SK-N-SH (cell line): Measurements from ENCODE around the gene MEIKIN. TPM values are rescaled to one million over a fixed set of nuclear protein-coding genes. Genes with fewer than 3 reads are reported as not detected.

Source experiments
- CTCF ChIA-PET: fragments of 300-600, 350-600 bp; formaldehyde crosslinking; extraction: SDS; loops from one replicate; lab custom pipeline; 2021; lab: Yijun Ruan, JAX
- POLR2A ChIA-PET: fragments of 350-600 bp; sonication (Branson Sonifier 250); formaldehyde crosslinking; extraction: SDS; loops from one replicate; lab custom pipeline; 2020; ENCODE audit warnings: antibody characterized with exemption, inconsistent platforms; lab: Yijun Ruan, JAX
- DNase-seq: peaks from one replicate; pipeline ENCODE4 v3.0.0; 2012
- H2AFZ ChIP-seq: fragments of 200-600 bp; sonication (generic); 2 replicates; pipeline ENCODE4 v1.8.1; 2016; ENCODE audit warnings: antibody characterized with exemption, mild to moderate bottlenecking, low read depth
- H3F3A ChIP-seq: fragments of 200-600 bp; sonication (generic); replicated peaks from 2 replicates; pipeline ENCODE3; 2016; ENCODE audit warnings: antibody characterized with exemption, mild to moderate bottlenecking; ENCODE audit not compliant: insufficient read depth
- H3K27ac ChIP-seq, 2 experiments: fragments of 200-500 bp in 1 of 2; fragments of 200-600 bp in 1 of 2; sonication (Bioruptor generic) in 1 of 2; sonication (generic), shearing (Covaris generic) in 1 of 2; 2 replicates each; pipeline versions ENCODE4 v1.5.1 to v1.6.1; 2014 to 2016; ENCODE audit warnings: low read depth in 2 of 2, inconsistent platforms in 1 of 2, low read length in 1 of 2, mild to moderate bottlenecking in 1 of 2, mixed read lengths in 1 of 2
- H3K27me3 ChIP-seq: fragments of 200-600 bp; sonication (generic), shearing (Covaris generic); 2 replicates; pipeline ENCODE4 v1.6.1; 2016; ENCODE audit warnings: mixed run types; ENCODE audit not compliant: insufficient read depth
- H3K36me3 ChIP-seq, 2 experiments: fragments of 200-500 bp in 1 of 2; fragments of 200-600 bp in 1 of 2; sonication (Bioruptor generic) in 1 of 2; sonication (generic) in 1 of 2; replicated peaks in 1 of 2; 2 replicates each; pipeline versions ENCODE3 to v1.5.1; 2014 to 2016; ENCODE audit warnings: low read length in 1 of 2, mild to moderate bottlenecking in 1 of 2; ENCODE audit not compliant: insufficient read depth in 2 of 2, control insufficient read depth in 1 of 2
- H3K4me1 ChIP-seq, 2 experiments: fragments of 200-500 bp in 1 of 2; fragments of 200-600 bp in 1 of 2; sonication (Bioruptor generic) in 1 of 2; sonication (generic), shearing (Covaris generic) in 1 of 2; 2 replicates each; pipeline versions ENCODE4 v1.5.1 to v1.6.1; 2014 to 2016; ENCODE audit warnings: low read depth in 1 of 2, low read length in 1 of 2, mixed run types in 1 of 2; ENCODE audit not compliant: insufficient read depth in 2 of 2, control insufficient read depth in 1 of 2
- H3K4me2 ChIP-seq: fragments of 200-600 bp; sonication (generic), shearing (Covaris generic); 2 replicates; pipeline ENCODE4 v1.6.1; 2017; ENCODE audit warnings: mixed run types
- H3K4me3 ChIP-seq, 2 experiments: fragments of 200-500 bp in 1 of 2; fragments of 200-600 bp in 1 of 2; sonication (Bioruptor generic) in 1 of 2; sonication (generic), shearing (Covaris generic) in 1 of 2; 2 replicates each; pipeline versions ENCODE4 v1.5.1 to v1.8.1; 2014 to 2016; ENCODE audit warnings: low read depth in 2 of 2, inconsistent platforms in 1 of 2, low read length in 1 of 2, mild to moderate bottlenecking in 1 of 2, mixed read lengths in 1 of 2, moderate library complexity in 1 of 2
- H3K79me2 ChIP-seq: fragments of 200-600 bp; sonication (generic); 2 replicates; pipeline ENCODE4 v1.8.1; 2017; ENCODE audit warnings: mild to moderate bottlenecking; ENCODE audit not compliant: insufficient read depth
- H3K9ac ChIP-seq: fragments of 200-600 bp; sonication (generic); 2 replicates; pipeline ENCODE4 v1.6.1; 2017; ENCODE audit warnings: mixed run types
- H3K9me2 ChIP-seq: fragments of 200-600 bp; sonication (generic); 2 replicates; pipeline ENCODE4 v1.6.1; 2017; ENCODE audit warnings: mixed run types
- H3K9me3 ChIP-seq: fragments of 200-600 bp; sonication (generic); 2 replicates; pipeline ENCODE4 v1.6.1; 2017; ENCODE audit warnings: mixed run types, mild to moderate bottlenecking, moderate library complexity
- H4K20me1 ChIP-seq: fragments of 200-600 bp; sonication (generic); 2 replicates; pipeline ENCODE4 v1.6.1; 2017; ENCODE audit warnings: mild to moderate bottlenecking, mixed run types; ENCODE audit not compliant: insufficient read depth
- CHD2 ChIP-seq: fragments of 150-350 bp; IDR thresholded peaks from 2 replicates; pipeline ENCODE4 v1.6.1; 2018; ENCODE audit warnings: low read length; ENCODE audit not compliant: partially characterized antibody
- EZH2phosphoT487 ChIP-seq: fragments of 200-600 bp; sonication (generic); IDR thresholded peaks from 2 replicates; pipeline ENCODE4 v1.6.1; 2017; ENCODE audit warnings: low read depth, mixed run types, mild to moderate bottlenecking, antibody characterized with exemption, moderate library complexity, borderline replicate concordance
- FOSL2 ChIP-seq: IDR thresholded peaks from 2 replicates; pipeline ENCODE4 v1.4.0; 2012; ENCODE audit warnings: low read depth, mild to moderate bottlenecking, moderate library complexity, borderline replicate concordance
- FOXJ3 ChIP-seq: sonication (generic); formaldehyde crosslinking; IDR thresholded peaks from 2 replicates; pipeline ENCODE4 v1.5.1; 2020; ENCODE audit warnings: mild to moderate bottlenecking, missing genetic modification reagents
- GABPA ChIP-seq: IDR thresholded peaks from 2 replicates; pipeline ENCODE4 v1.4.0; 2012; ENCODE audit warnings: low read depth, mild to moderate bottlenecking
- JUND ChIP-seq: IDR thresholded peaks from 2 replicates; pipeline ENCODE4 v1.4.0; 2012
- MXI1 ChIP-seq: IDR thresholded peaks from 2 replicates; pipeline ENCODE4 v1.6.1; 2012; ENCODE audit warnings: mild to moderate bottlenecking, low read depth, low read length, improper control_type of control experiment
- POLR2AphosphoS5 ChIP-seq: IDR thresholded peaks from 2 replicates; pipeline ENCODE4 v1.6.1; 2012; ENCODE audit warnings: low read depth, low read length
- RXRA ChIP-seq: IDR thresholded peaks from 2 replicates; pipeline ENCODE4 v1.4.0; 2012; ENCODE audit warnings: low read depth, mild to moderate bottlenecking, borderline replicate concordance
- SMC3 ChIP-seq: IDR thresholded peaks from 2 replicates; pipeline ENCODE4 v1.6.1; 2012; ENCODE audit warnings: low read depth, low read length, improper control_type of control experiment
- TAF1 ChIP-seq: IDR thresholded peaks from 2 replicates; pipeline ENCODE4 v1.6.1; 2012; ENCODE audit warnings: low read depth, mild to moderate bottlenecking, low read length, moderate library complexity, borderline replicate concordance
- USF2 ChIP-seq: fragments of 150-350 bp; IDR thresholded peaks from 2 replicates; pipeline ENCODE4 v1.6.1; 2017; ENCODE audit warnings: antibody characterized with exemption, low read length, low read depth, borderline replicate concordance
- YY1 ChIP-seq: IDR thresholded peaks from 2 replicates; pipeline ENCODE4 v1.4.0; 2012; ENCODE audit warnings: low read depth, mild to moderate bottlenecking
- WGBS: methylation state at CpG from one replicate; pipeline ENCODE4 v1.1.6; 2017; ENCODE audit warnings: low lambda C conversion rate; 5-methylcytosine and 5-hydroxymethylcytosine counted together
- polyA plus RNA-seq, 3 experiments: library from polyadenylated mRNA; depleted of rRNA; stranded (reverse); fragments of >200 nt; gene quantifications; 2 replicates each; pipeline ENCODE4 v1.2.3, GENCODE V29; 2012
- TF ChIP-seq, protein P1 (sequence below): IDR thresholded peaks from 2 replicates; pipeline ENCODE4 v1.4.0; 2012; ENCODE audit warnings: low read depth
- TF ChIP-seq, protein P2 (sequence below): IDR thresholded peaks from 2 replicates; pipeline ENCODE4 v1.4.0; 2012; ENCODE audit warnings: low read depth, borderline replicate concordance
- TF ChIP-seq, protein P3 (sequence below): IDR thresholded peaks from 2 replicates; pipeline ENCODE4; 2012

The MEIKIN gene
- polyA plus RNA-seq, 1 of the 3 experiments (the other 2 are of a cell fraction): not detected

- ChIA-PET CTCF (interaction anchor here (6.2 kb wide), 1 partner anchor 195 kb away, joined by 63 read pairs; the partner anchor contains the start of gene ACSL6), POLR2A (no interaction called here)
- no peaks in the 10 kb centered on the region for H3K9me3 ChIP-seq
- H3K79me2 ChIP-seq: no peaks in the 10 kb centered on the region
- DNase-seq: no peak
- H3K27me3 ChIP-seq: no peaks in the 10 kb centered on the region
- H4K20me1 ChIP-seq: no peaks in the 10 kb centered on the region
- H3K36me3 ChIP-seq: no peaks in the 10 kb centered on the region
- H3K9me2 ChIP-seq: no peaks in the 10 kb centered on the region
- no peak overlapping the region for H2AFZ ChIP-seq
- H3K4me1 ChIP-seq: no peaks in the 10 kb centered on the region; a peak in 1 of 4 replicates
- no peak overlapping the region for H3K9ac ChIP-seq
- H3K4me3 ChIP-seq: no peak overlapping the region
- no peak overlapping the region for H3K27ac ChIP-seq
- no peaks in the 10 kb centered on the region for H3F3A ChIP-seq
- no peak overlapping the region for H3K4me2 ChIP-seq
- WGBS: 66% methylated on average over 4 of the region's 4 CpGs
- TF ChIP-seq TAF1 (no peak), EZH2phosphoT487 (no peak), RXRA (no peak), USF2 (no peak), SMC3 (no peak), FOXJ3 (CRISPR knock-in tag) (no peak), JUND (no peak), GABPA (no peak), MXI1 (no peak), FOSL2 (no peak), POLR2AphosphoS5 (no peak), CHD2 (no peak), YY1 (no peak)
- TF ChIP-seq, protein P1, sequence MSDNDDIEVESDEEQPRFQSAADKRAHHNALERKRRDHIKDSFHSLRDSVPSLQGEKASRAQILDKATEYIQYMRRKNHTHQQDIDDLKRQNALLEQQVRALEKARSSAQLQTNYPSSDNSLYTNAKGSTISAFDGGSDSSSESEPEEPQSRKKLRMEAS: no peak
- TF ChIP-seq, protein P2, sequence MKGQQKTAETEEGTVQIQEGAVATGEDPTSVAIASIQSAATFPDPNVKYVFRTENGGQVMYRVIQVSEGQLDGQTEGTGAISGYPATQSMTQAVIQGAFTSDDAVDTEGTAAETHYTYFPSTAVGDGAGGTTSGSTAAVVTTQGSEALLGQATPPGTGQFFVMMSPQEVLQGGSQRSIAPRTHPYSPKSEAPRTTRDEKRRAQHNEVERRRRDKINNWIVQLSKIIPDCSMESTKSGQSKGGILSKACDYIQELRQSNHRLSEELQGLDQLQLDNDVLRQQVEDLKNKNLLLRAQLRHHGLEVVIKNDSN: no peak
- TF ChIP-seq, protein P3, sequence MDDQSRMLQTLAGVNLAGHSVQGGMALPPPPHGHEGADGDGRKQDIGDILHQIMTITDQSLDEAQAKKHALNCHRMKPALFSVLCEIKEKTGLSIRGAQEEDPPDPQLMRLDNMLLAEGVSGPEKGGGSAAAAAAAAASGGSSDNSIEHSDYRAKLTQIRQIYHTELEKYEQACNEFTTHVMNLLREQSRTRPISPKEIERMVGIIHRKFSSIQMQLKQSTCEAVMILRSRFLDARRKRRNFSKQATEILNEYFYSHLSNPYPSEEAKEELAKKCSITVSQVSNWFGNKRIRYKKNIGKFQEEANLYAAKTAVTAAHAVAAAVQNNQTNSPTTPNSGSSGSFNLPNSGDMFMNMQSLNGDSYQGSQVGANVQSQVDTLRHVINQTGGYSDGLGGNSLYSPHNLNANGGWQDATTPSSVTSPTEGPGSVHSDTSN: no peak
Observed at GRCh38 chr5:131812371-131813160, 132.9 kb downstream of the MEIKIN start.
